Mucosa of rectum (tissue), 2 donors: ENCODE measurements around the gene RBFA.
"Not testable (repeated sequence)": the region's sequence is repeated elsewhere in the genome, so short reads cannot be mapped to it uniquely, and the experiment has no call there.

Experiments
- H3K27ac ChIP-seq, 2 donors: one replicate each; pipeline ENCODE4 v1.7.0; 2013; ENCODE audit warnings: inconsistent platforms in 2 of 2, low read depth in 2 of 2, low read length in 2 of 2
- H3K27me3 ChIP-seq, 2 donors: one replicate each; pipeline ENCODE4 v1.7.0; 2013; ENCODE audit warnings: low read length in 2 of 2; ENCODE audit not compliant: control insufficient read depth in 2 of 2, insufficient read depth in 2 of 2
- H3K36me3 ChIP-seq, 2 donors: one replicate each; pipeline ENCODE4 v1.7.0; 2013; ENCODE audit warnings: low read length in 2 of 2; ENCODE audit not compliant: control insufficient read depth in 2 of 2, insufficient read depth in 2 of 2
- H3K4me1 ChIP-seq, 2 donors: one replicate each; pipeline ENCODE4 v1.7.0; 2013; ENCODE audit warnings: low read length in 2 of 2, mild to moderate bottlenecking in 1 of 2; ENCODE audit not compliant: control insufficient read depth in 2 of 2, insufficient read depth in 2 of 2
- H3K4me3 ChIP-seq, 2 donors: one replicate each; pipeline ENCODE4 v1.7.0; 2013; ENCODE audit warnings: low read length in 2 of 2
- H3K9ac ChIP-seq, 2 donors: one replicate each; pipeline ENCODE4 v1.7.0; 2013; ENCODE audit warnings: low read length in 2 of 2, low read depth in 1 of 2, mild to moderate bottlenecking in 1 of 2
- H3K9me3 ChIP-seq, 2 donors: one replicate each; pipeline ENCODE4 v1.7.0; 2013; ENCODE audit warnings: low read length in 2 of 2; ENCODE audit not compliant: control insufficient read depth in 2 of 2
- donor health status: healthy.
- donor health status: Normal muscosa, but diverticular disease.

The RBFA gene, protein sequence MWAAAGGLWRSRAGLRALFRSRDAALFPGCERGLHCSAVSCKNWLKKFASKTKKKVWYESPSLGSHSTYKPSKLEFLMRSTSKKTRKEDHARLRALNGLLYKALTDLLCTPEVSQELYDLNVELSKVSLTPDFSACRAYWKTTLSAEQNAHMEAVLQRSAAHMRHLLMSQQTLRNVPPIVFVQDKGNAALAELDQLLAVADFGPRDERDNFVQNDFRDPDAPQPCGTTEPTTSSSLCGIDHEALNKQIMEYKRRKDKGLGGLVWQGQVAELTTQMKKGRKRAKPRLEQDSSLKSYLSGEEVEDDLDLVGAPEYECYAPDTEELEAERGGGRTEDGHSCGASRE

DNA sequence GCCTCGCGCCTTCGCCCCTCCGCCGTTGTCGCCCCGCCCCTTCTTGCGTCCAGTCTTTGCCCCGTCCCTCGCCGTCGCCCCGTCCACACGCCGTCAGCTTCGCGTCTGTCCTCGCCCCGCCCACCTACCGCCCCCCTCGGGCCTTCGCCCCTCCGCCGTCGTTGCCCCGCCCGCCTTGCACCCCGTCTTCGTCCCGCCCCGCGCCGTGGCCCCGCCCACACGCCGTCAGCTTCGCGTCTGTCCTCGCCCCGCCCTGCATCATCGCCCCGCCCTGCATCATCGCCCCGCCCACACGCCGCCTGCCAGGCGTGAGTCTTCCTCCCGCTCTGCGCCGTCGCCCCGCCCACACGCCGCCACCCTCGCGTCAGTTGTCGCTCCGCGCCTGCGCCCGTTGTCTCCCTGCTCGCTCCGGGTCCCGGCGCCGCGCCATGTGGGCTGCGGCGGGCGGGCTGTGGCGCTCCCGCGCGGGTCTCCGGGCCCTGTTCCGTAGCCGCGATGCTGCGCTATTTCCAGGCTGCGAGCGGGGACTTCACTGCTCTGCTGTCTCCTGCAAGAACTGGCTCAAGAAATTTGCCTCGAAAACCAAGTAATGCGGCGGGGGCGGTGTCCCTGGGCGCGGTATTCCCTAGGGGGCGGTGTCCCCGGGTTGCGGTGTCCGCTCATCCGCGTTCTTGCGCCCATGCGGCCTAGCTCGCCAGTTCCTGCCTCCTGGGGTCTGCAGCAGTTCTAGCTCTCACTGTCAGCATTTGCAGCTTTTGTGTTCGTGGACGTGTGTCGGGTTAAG lies at the start of gene RBFA:
RBFA (plus strand) TSS at position 367 of the 784 bp plus-strand sequence; CDS start at position 429, 62 bp downstream.
- Histone ChIP-seq H3K27ac (peak within 1 kb of the TSS; percentile 91 to 92), H3K4me3 (peak within 1 kb of the TSS; percentile 85 to 93), H3K9me3 (no peaks in the 10 kb centered on the region), H3K27me3 (no peaks in the 10 kb centered on the region), H3K4me1 (peaks cover 7 to 12% of the 10 kb centered on the region in 2 donors), H3K36me3 (peaks cover 2 to 8% of the 10 kb centered on the region in 2 donors), H3K9ac (peak within 1 kb of the TSS; percentile 80 to 85)

DNA sequence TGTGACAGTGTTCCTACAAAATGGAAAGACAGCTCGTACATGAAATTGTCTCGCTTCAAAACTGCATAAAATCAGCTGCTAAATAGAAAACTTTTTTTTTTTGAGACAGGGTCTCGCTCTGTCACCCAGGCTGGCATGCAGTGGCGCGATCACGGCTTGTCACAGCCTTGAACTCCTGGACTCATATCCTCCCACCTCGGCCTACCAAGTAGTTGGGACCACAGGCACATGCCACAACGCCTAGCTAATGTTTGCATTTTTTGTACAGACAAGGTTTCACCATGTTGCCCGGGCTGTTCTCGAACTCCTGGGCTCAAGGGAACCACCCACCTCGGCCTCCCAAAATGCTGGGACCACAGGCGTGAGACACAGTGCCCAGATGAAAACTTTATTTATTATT lies 49.1 kb upstream of the RBFA start:
- H3K27me3 ChIP-seq, result no peaks in the 10 kb centered on the region
- H3K4me1 ChIP-seq, result peaks cover 11 to 17% of the 10 kb centered on the region in 2 donors
- no peak overlapping the region for H3K9ac ChIP-seq
- no peak overlapping the region for H3K27ac ChIP-seq
- H3K36me3 ChIP-seq, result peaks cover 0 to 15% of the 10 kb centered on the region in 2 donors
- no peaks in the 10 kb centered on the region for H3K9me3 ChIP-seq
- no peak overlapping the region for H3K4me3 ChIP-seq

DNA sequence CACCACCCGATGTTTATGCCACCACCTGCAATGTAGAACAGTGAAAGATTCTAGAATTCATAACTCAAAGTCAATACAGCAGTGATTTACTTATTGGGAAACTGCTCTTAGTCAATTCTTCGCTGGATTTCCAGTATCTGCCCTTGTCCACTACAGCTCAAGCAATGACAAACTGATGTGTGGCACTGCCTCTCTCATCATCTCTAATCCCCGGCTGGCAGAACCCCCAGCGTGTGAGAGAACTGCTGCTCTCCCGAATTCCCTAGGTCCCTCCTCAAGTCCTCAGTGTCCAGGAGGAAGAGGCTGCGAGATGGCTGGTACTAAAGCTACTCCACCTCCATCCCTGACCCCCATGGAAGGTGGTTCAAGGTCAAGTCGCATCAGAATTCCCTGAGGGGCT lies 47.5 kb upstream of the RBFA start:
- Histone ChIP-seq H3K27ac (no peak overlapping the region), H3K27me3 (no peaks in the 10 kb centered on the region), H3K9ac (peak overlapping the region; percentile 83 to 92), H3K4me1 (peaks cover 11 to 17% of the 10 kb centered on the region in 2 donors), H3K4me3 (peak overlapping the region; percentile 0 to 93), H3K36me3 (peaks cover 0 to 15% of the 10 kb centered on the region in 2 donors), H3K9me3 (no peaks in the 10 kb centered on the region)

DNA sequence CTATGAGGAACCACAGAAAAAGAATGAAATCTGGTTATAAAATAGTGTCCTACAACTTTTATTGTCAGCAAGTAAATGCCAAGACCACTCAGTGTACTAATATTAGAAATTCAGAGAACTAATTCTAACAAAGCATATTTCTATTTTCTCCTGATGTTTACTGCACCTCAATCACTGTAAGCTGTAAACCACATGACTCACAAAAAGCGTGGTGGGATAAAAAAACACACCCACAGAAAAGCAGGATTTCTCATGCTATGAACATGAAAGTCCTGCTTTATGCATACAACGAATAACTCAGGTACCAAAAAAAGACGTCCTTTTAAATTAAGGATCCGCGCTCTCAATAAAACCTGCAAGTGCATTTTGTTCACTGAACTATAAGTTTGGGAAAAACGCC lies 46.7 kb upstream of the RBFA start:
- Histone ChIP-seq H3K9me3 (no peaks in the 10 kb centered on the region), H3K4me3 (peak overlapping the region; percentile 84 to 93), H3K36me3 (peaks cover 0 to 11% of the 10 kb centered on the region in 2 donors), H3K9ac (peak overlapping the region; percentile 83 to 92), H3K27me3 (no peaks in the 10 kb centered on the region), H3K4me1 (peaks cover 11 to 17% of the 10 kb centered on the region in 2 donors), H3K27ac (peak overlapping the region in 1 of 2 donors; percentile 95)

DNA sequence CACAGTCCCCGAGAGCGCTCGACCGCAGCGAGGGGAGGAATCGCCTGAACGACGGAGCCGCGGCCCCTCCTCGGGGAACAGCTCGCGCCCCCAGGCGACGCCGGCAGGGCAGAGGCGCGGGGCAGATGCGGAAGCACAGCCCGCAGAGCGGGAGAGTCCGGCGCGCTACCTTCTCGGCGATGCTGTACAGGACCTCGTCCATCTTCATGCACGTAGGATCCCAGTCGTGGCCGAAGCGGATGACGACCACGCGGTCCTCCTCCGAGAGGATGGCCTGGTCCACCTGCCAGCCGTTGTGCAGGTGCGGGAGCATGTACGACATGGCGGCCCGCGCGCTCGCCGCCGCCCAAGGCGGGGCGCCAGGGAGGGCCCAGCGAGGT lies 46.2 kb upstream of the RBFA start:
- Histone ChIP-seq H3K4me1 (peaks cover 11 to 17% of the 10 kb centered on the region in 2 donors), H3K9ac (peak overlapping the region; percentile 83 to 92), H3K36me3 (peaks cover 0 to 11% of the 10 kb centered on the region in 2 donors), H3K27me3 (no peaks in the 10 kb centered on the region), H3K4me3 (peak overlapping the region; percentile 84 to 93), H3K9me3 (no peaks in the 10 kb centered on the region), H3K27ac (peak overlapping the region; percentile 95)

DNA sequence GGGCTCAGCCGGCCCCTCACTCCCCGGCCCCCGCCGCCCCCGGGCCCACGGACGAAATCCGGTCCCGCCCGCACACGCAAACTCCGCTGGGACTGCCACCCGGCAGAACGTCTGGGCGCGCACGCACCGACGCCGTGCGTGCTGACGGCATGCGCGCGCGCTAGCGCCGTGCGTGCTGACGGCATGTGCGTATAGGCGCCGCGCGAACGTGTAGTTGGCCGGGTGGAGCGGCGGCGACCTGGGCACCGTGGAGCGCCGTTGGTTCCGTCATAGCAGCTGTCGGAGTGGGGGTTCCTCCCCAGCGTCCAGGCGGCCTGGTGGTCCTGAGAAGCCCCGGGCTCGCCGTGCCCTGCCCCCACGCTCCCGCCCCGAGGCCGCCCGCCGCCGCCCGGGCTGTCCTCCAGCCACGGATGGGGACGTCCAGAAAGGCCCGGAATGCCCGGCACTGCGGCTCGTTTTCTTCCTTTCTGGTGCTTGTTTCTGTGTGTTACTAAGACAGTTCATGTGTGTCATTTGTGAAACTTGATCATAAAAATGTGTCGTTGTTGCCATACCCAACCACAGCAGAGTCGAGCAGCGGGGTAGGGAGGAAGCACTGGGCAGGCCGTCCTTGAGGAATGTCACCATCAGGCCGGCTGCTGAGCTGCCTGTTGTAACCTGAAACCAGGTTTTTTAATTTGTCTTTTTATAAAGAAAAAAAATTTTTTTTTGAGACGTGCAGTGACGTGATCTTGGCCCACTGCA lies 45.6 kb upstream of the RBFA start, which contains the start of gene TXNL4A:
TXNL4A (minus strand) TSS at position 113 of the 744 bp plus-strand sequence. CDS start 171 bp downstream, outside the sequence.
- peaks cover 11 to 17% of the 10 kb centered on the region in 2 donors for H3K4me1 ChIP-seq
- H3K27ac ChIP-seq, result peak within 1 kb of the TSS; percentile 95
- peaks cover 0 to 11% of the 10 kb centered on the region in 2 donors for H3K36me3 ChIP-seq
- no peaks in the 10 kb centered on the region for H3K9me3 ChIP-seq
- peak within 1 kb of the TSS; percentile 84 to 93 for H3K4me3 ChIP-seq
- no peaks in the 10 kb centered on the region for H3K27me3 ChIP-seq
- peak within 1 kb of the TSS; percentile 89 to 92 for H3K9ac ChIP-seq

DNA sequence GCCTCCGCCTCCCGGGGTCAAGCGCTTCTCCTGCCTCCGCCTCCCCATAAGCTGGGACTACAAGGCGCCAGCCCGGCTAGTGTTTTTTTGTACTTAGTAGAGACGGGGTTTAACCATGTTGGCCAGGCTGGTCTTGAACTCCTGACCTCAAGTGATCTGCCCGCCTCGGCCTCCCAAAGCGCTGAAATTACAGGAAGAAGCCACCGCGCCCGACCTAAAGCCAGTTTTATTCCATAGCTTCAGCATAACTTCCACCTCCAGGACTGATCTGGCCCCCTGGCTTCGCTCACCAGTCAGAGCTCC lies 45.1 kb upstream of the RBFA start:
- peak overlapping the region; percentile 84 to 93 for H3K4me3 ChIP-seq
- no peaks in the 10 kb centered on the region for H3K27me3 ChIP-seq
- H3K4me1 ChIP-seq, result peaks cover 11 to 17% of the 10 kb centered on the region in 2 donors
- no peaks in the 10 kb centered on the region for H3K9me3 ChIP-seq
- H3K36me3 ChIP-seq, result peaks cover 0 to 11% of the 10 kb centered on the region in 2 donors
- H3K27ac ChIP-seq, result peak overlapping the region; percentile 95
- peak overlapping the region; percentile 89 to 92 for H3K9ac ChIP-seq

DNA sequence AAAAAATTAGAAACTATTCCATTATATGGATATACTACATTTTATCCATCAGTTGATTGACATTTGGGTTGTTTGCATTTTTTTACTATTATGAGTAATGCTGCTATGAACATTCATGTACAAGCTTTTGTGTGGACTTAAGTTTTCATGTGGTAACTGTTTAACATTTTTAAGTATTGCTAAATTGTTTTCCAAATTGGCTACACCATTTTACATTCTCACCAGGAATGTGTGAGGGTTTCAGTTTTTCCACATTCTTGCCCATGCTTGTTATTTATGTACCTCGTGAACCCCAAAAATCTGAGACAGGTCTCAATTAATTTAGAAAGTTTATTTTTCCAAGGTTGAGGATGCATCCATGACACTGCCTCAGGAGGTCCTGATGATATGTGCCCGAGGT lies 42.7 kb upstream of the RBFA start:
- Histone ChIP-seq H3K4me3 (no peak overlapping the region), H3K4me1 (peaks cover 9 to 16% of the 10 kb centered on the region in 2 donors), H3K27ac (no peak overlapping the region), H3K36me3 (no peaks in the 10 kb centered on the region), H3K9ac (no peak overlapping the region), H3K9me3 (no peaks in the 10 kb centered on the region), H3K27me3 (no peaks in the 10 kb centered on the region)

DNA sequence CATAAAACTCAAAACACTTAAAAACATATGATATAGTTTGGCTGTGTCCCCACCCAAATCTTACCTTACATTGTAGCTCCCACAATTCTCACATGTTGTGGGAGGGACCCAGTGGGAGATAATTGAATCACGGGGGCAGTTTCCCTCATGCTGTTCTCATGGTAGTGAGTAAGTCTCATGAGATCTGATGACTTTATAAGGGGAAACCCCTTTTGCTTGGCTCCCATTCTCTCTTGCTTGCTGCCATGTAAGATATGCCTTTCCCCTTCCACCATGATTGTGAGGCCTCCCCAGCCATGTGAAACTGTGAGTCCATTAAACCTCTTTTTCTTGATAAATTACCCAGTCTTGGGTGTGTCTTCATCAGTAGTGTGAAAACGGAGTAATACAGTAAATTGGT lies 34.5 kb upstream of the RBFA start:
- H3K9ac ChIP-seq, H3K27ac ChIP-seq, H3K27me3 ChIP-seq, H3K4me3 ChIP-seq, H3K36me3 ChIP-seq, H3K4me1 ChIP-seq, H3K9me3 ChIP-seq: not testable (repeated sequence)
